Heart left ventricle (tissue), 16 donors: ENCODE data around the gene OGFOD3. TPM values are rescaled to one million over a fixed set of nuclear protein-coding genes. Genes with fewer than 3 reads are reported as not detected.

Source experiments
- ATAC-seq, 4 donors: fragments of 200-7000 bp; cut with Tn5 transposase; one replicate each; pipeline ENCODE4 v1.9.1; 2020 to 2022; ENCODE audit warnings: moderate library complexity in 4 of 4, mild to moderate bottlenecking in 3 of 4, moderate number of reproducible peaks in 1 of 4
- DNase-seq, 5 donors: peaks; one replicate each; pipeline ENCODE4 v3.0.0-alpha.2; 2020
- H3K27ac ChIP-seq, 12 donors: fragments of 200-600 bp; sonication (generic) in 4 of 12; one replicate each; pipeline versions ENCODE4 v1.5.0 to v1.8.0; 2016 to 2022; ENCODE audit warnings: mild to moderate bottlenecking in 2 of 12
- H3K27me3 ChIP-seq, 9 donors: fragments of 200-600 bp; sonication (generic) in 2 of 9; one replicate each; pipeline versions ENCODE4 v1.5.1 to v1.8.0; 2016 to 2022; ENCODE audit warnings: mild to moderate bottlenecking in 3 of 9
- H3K36me3 ChIP-seq, 9 donors: fragments of 200-600 bp; sonication (generic) in 2 of 9; one replicate each; pipeline versions ENCODE4 v1.5.0 to v1.8.0; 2018 to 2022; ENCODE audit warnings: mild to moderate bottlenecking in 2 of 9
- H3K4me1 ChIP-seq, 12 donors: fragments of 200-600 bp; sonication (generic) in 4 of 12; one replicate each; pipeline versions ENCODE4 v1.5.0 to v1.8.0; 2016 to 2022; ENCODE audit warnings: mild to moderate bottlenecking in 3 of 12
- H3K4me3 ChIP-seq, 12 donors: fragments of 200-600 bp; sonication (generic) in 4 of 12; one replicate each; pipeline versions ENCODE4 v1.5.0 to v1.8.0; 2017 to 2022; ENCODE audit warnings: mild to moderate bottlenecking in 9 of 12, moderate library complexity in 4 of 12
- H3K9me3 ChIP-seq, 12 donors: fragments of 200-600 bp; sonication (generic) in 4 of 12; one replicate each; pipeline versions ENCODE4 v1.5.0 to v1.8.0; 2016 to 2022; ENCODE audit warnings: mild to moderate bottlenecking in 1 of 12
- POLR2A ChIP-seq, 2 donors: fragments of 450-650 bp; IDR thresholded peaks; one replicate each; pipeline ENCODE4 v1.6.1; 2017; ENCODE audit warnings: antibody characterized with exemption in 2 of 2, mild to moderate bottlenecking in 2 of 2, moderate library complexity in 2 of 2
- WGBS, 4 donors: extraction: QIAGEN DNeasy Blood & Tissue Kit in 2 of 4; methylation state at CpG; one replicate each; pipeline versions ENCODE4 v1.1.5 to v1.1.7; 2013 to 2018; 5-methylcytosine and 5-hydroxymethylcytosine counted together
- intact Hi-C, 10 donors: fragments of 100-400 bp; cut with DNase I; formaldehyde crosslinking; loops; one replicate each; pipeline versions ENCODE4 v1.11.1 to v1.14.2; 2022
- polyA plus RNA-seq, 2 donors: library from polyadenylated mRNA; stranded (reverse); fragments of 200-250 nt; gene quantifications; one replicate each; pipeline ENCODE4 v1.2.3, GENCODE V29; 2013
- total RNA-seq, 9 donors: library from RNA; depleted of rRNA in 2 of 9; stranded (reverse); fragments of >200 nt in 2 of 9; fragmentation: NEBNext Ultra II Directional in 3 of 9; extraction: Animal tissue kit (Norgen Biotek cat#: 25700) in 3 of 9; gene quantifications; one replicate each; pipeline versions ENCODE4 v1.1.0 to v1.2.4, GENCODE V29; 2016 to 2023
- TF ChIP-seq, protein P1 (sequence below), 12 donors: fragments of 200-600 bp; sonication (generic) in 4 of 12; IDR thresholded peaks; one replicate each; pipeline versions ENCODE4 v1.5.0 to v1.8.0; 2018 to 2022; ENCODE audit warnings: antibody characterized with exemption in 12 of 12, mild to moderate bottlenecking in 5 of 12
- donor health status: ischemic (EF 13 %, LVEDD 7.1; RV severe dilation, severe dysfunction).
- donor health status: healthy with polysubstance abuse.
- donor health status: DM: no; HTN: yes; CAD: no.
- donor health status: DM: no; HTN: no; CAD: no.
- donor health status: ischemic (EF 25% LVEDD 6.9; RV normal size, moderate dysfunction).
- donor health status: ischemic (EF 25% LVEDD 5.7; RV mildly dilated, moderate dysfunction).
- donor health status: healthy.
- donor health status: DM: yes; HTN: yes; CAD: no.
- donor health status: ischemic (EF 35%, LVEDD 5.7; RV mildly dilated, moderate dysfunction).
- donor health status: nonischemic (EF 11% LVEDD 7.7; RV severe dilation, severe dysfunction).
- donor health status: DM: yes; HTN: yes; CAD: no.
- donor health status: PGD.
- donor health status: ischemic (EF 29% LVEDD 5.4; RV normal size, mild dysfunction).
- donor health status: nonischemic (EF 23%, LVEDD 6.1; RV moderate dilation, normal function).

Gene OGFOD3
- total and polyA plus RNA-seq, 11 donors, result 22.6 to 38.5 (median 29.3) TPM

- Histone ChIP-seq H3K27ac (no peak overlapping the region), H3K4me3 (peak overlapping the region in 9 of 12 donors; percentile 12 to 51 (median 41)), H3K4me1 (peaks cover 0 to 29% (median 19%) of the 10 kb centered on the region in 12 donors), H3K27me3 (peaks cover 24 to 81% (median 42%) of the 10 kb centered on the region in 9 donors), H3K36me3 (no peaks in the 10 kb centered on the region), H3K9me3 (no peaks in the 10 kb centered on the region)
- intact Hi-C loops, result loop anchor here in 1 of 10 donors (5.0 kb wide), 1 partner anchor 42 kb away; no protein-coding TSS in a partner anchor
- ATAC-seq (peak in 2 of 4 donors; percentile 8 to 27), DNase-seq (no peak)
- 34 to 53% (median 36%) methylated on average over 37 to 38 of the region's 38 CpGs for WGBS, 4 donors
- TF ChIP-seq, protein P1, sequence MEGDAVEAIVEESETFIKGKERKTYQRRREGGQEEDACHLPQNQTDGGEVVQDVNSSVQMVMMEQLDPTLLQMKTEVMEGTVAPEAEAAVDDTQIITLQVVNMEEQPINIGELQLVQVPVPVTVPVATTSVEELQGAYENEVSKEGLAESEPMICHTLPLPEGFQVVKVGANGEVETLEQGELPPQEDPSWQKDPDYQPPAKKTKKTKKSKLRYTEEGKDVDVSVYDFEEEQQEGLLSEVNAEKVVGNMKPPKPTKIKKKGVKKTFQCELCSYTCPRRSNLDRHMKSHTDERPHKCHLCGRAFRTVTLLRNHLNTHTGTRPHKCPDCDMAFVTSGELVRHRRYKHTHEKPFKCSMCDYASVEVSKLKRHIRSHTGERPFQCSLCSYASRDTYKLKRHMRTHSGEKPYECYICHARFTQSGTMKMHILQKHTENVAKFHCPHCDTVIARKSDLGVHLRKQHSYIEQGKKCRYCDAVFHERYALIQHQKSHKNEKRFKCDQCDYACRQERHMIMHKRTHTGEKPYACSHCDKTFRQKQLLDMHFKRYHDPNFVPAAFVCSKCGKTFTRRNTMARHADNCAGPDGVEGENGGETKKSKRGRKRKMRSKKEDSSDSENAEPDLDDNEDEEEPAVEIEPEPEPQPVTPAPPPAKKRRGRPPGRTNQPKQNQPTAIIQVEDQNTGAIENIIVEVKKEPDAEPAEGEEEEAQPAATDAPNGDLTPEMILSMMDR (IDR thresholded peaks at IDR 0.05), result no peak
- TF ChIP-seq POLR2A (IDR thresholded peaks at IDR 0.05), result no peak
Measured at GRCh38 chr17:82370471-82371332, 47.7 kb downstream of the OGFOD3 start.

DNA sequence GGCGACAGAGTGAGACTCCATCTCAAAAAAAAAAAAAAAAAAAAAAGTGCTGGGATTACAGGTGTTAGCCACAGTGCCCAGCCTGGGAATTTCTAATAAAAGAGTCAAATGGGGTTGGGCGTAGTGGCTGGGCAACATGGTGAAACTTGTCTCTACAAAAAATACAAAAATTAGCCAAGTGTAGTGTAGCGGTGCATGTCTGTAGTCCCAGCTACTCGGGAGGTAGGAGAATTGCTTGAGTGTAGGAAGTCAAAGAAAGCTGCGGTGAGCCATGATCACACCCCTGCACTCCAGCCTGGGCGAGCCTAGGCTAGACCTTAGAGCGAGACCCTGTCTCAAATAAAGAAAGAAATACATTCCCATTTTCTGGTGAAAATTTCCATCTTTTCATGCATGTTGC, 49.2 kb downstream of the OGFOD3 start:
- intact Hi-C loops, result no loop called here
- no peak for DNase-seq
- H3K27me3 ChIP-seq, result peaks cover 16 to 66% (median 28%) of the 10 kb centered on the region in 9 donors
- H3K27ac ChIP-seq, result no peak overlapping the region
- WGBS, 4 donors, result 91 to 94% (median 93%) methylated on average over 6 to 7 of the region's 7 CpGs
- H3K4me1 ChIP-seq, result peaks cover 0 to 29% (median 19%) of the 10 kb centered on the region in 12 donors
- ATAC-seq, result no peak
- H3K9me3 ChIP-seq, result no peaks in the 10 kb centered on the region
- H3K4me3 ChIP-seq, result no peak overlapping the region
- no peak for TF ChIP-seq POLR2A (IDR thresholded peaks at IDR 0.05)
- TF ChIP-seq, protein P1 (IDR thresholded peaks at IDR 0.05), result no peak
- H3K36me3 ChIP-seq, result no peaks in the 10 kb centered on the region

DNA sequence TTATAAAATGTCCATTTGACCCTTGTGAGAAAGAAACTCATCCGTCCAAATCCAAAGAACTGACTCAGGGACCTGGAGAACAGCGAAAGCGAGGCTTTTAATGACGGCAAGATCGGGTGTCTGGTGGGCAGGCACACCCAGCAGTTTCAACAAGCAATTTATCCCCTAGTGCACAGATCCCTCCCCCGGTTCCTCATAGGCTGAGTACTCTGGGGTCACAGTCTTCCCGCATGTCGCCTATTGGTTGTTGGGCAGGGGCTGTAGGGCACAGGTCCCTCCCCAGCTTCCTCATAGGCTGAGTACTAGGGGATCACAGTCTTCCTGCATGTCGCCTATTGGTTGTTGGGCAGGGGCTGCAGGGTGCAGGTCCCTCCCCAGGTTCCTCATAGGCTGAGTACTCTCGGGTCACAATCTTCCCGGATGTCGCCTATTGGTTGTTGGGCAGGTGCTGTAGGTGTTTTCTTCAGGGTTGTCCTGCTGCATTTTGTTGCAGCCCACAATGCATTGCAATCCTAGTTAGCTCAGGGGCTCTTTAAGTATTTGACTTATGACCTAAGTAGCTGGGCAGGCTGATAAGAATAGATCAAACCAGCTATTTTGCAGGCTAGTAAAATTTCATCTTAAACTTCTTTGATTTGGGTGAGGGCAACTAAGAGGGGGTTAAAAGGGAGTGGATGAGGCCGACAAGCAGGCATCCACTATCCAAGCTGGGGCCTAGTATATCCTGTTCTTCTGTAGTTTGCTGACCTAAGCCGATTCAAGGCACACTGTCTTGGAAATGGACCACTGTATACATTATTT, 50.5 kb downstream of the OGFOD3 start:
- ATAC-seq, result no peak
- TF ChIP-seq, protein P1 (IDR thresholded peaks at IDR 0.05), result no peak
- no peak for TF ChIP-seq POLR2A (IDR thresholded peaks at IDR 0.05)
- Histone ChIP-seq H3K4me1 (peaks cover 0 to 29% (median 18%) of the 10 kb centered on the region in 12 donors), H3K4me3 (no peak overlapping the region), H3K36me3 (no peaks in the 10 kb centered on the region), H3K9me3 (no peaks in the 10 kb centered on the region), H3K27ac (no peak overlapping the region), H3K27me3 (peaks cover 15 to 53% (median 25%) of the 10 kb centered on the region in 9 donors)
- no peak for DNase-seq
- intact Hi-C loops, result no loop called here
- 89 to 90% (median 89%) methylated on average over 14 of the region's 14 CpGs for WGBS, 4 donors

GRCh38 chr17:82366749-82367148, 51.6 kb downstream of the OGFOD3 start:
- H3K27me3 ChIP-seq, result peaks cover 9 to 41% (median 13%) of the 10 kb centered on the region in 9 donors
- intact Hi-C loops, result no loop called here

More at GRCh38 chr17:82366749-82367148, 51.6 kb downstream of the OGFOD3 start:
- Histone ChIP-seq H3K4me3 (no peak overlapping the region), H3K9me3 (no peaks in the 10 kb centered on the region), H3K4me1 (peaks cover 0 to 17% (median 11%) of the 10 kb centered on the region in 12 donors), H3K36me3 (no peaks in the 10 kb centered on the region), H3K27ac (no peak overlapping the region)
- ATAC-seq (no peak), DNase-seq (no peak)
- WGBS, 4 donors, result 65 to 81% (median 74%) methylated on average over 7 of the region's 7 CpGs
- TF ChIP-seq, protein P1 (IDR thresholded peaks at IDR 0.05), result no peak
- no peak for TF ChIP-seq POLR2A (IDR thresholded peaks at IDR 0.05)
